ENCODE measurements around the gene SHKBP1.

The SHKBP1 gene

DNA sequence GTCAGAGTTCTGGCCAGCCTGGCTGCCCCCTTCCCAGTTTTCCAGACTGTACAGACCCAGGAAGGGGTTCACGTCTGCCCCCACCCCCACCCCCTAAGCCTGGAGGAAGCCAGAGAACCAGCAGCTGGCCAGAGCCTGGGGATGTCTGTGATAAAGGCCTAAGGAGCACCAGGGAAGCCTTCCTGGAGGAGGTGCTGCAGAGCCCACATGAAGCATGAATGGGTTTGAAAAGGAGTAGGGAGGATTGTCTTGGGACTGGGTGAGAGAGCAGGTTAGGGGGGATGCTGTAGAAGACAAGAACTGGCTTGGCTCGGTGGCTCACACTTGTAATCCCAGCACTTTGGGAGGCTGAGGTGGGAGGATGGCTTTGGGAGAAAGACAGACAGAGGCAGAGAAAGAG is 5.8 kb downstream of the SHKBP1 start:
- Histone ChIP-seq H3K4me3 (ENCODE audit: low read length) (no peak overlapping the region), H3K9me2 (replicated peaks; ENCODE audit: control insufficient read depth, low read length) (no peaks in the 10 kb centered on the region), H3K79me2 (ENCODE audit: control insufficient read depth, low read length) (peaks cover 3% of the 10 kb centered on the region), H3K4me1 (ENCODE audit: control insufficient read depth, low read length) (peaks cover 13% of the 10 kb centered on the region), H3K36me3 (ENCODE audit: control insufficient read depth, low read length) (peaks cover 40% of the 10 kb centered on the region), H3K4me2 (ENCODE audit: low read length) (no peak overlapping the region), H3K9me3 (ENCODE audit: control insufficient read depth, insufficient read depth, low read length) (no peaks in the 10 kb centered on the region), H4K20me1 (ENCODE audit: control insufficient read depth, insufficient read depth, low read depth, low read length) (no peaks in the 10 kb centered on the region), H3K27me3 (ENCODE audit: control insufficient read depth, low read length) (no peaks in the 10 kb centered on the region), H3F3A (ENCODE audit: control insufficient read depth, insufficient read depth) (no peaks in the 10 kb centered on the region), H3K27ac (ENCODE audit: low read depth, low read length) (no peak overlapping the region)
- TF ChIP-seq, protein P1, sequence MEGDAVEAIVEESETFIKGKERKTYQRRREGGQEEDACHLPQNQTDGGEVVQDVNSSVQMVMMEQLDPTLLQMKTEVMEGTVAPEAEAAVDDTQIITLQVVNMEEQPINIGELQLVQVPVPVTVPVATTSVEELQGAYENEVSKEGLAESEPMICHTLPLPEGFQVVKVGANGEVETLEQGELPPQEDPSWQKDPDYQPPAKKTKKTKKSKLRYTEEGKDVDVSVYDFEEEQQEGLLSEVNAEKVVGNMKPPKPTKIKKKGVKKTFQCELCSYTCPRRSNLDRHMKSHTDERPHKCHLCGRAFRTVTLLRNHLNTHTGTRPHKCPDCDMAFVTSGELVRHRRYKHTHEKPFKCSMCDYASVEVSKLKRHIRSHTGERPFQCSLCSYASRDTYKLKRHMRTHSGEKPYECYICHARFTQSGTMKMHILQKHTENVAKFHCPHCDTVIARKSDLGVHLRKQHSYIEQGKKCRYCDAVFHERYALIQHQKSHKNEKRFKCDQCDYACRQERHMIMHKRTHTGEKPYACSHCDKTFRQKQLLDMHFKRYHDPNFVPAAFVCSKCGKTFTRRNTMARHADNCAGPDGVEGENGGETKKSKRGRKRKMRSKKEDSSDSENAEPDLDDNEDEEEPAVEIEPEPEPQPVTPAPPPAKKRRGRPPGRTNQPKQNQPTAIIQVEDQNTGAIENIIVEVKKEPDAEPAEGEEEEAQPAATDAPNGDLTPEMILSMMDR (IDR thresholded peaks at IDR 0.05; ENCODE audit: low read depth, low read length, poor library complexity, severe bottlenecking), result no peak
- no peak for TF ChIP-seq EZH2phosphoT487 (IDR thresholded peaks at IDR 0.05; ENCODE audit: borderline replicate concordance, low read length)

DNA sequence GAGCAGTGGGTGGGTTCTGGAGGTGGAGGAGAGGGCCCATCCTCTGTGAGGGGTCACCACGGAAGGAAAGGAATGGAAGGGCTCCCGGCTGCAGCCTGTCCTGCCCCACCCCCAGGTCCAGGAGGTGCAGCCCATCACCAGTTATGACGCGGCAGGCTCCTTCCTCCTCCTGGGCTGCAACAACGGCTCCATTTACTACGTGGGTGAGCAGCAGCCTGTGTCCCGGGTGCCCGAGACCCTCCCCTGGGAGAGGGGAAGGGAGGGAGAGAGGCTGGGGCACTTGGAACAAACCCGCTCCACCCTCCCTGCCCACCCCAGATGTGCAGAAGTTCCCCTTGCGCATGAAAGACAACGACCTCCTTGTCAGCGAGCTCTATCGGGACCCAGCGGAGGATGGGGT is 6.6 kb downstream of the SHKBP1 start:
- Histone ChIP-seq H3K9me3 (ENCODE audit: control insufficient read depth, insufficient read depth, low read length) (no peaks in the 10 kb centered on the region), H3K79me2 (ENCODE audit: control insufficient read depth, low read length) (no peaks in the 10 kb centered on the region), H3F3A (ENCODE audit: control insufficient read depth, insufficient read depth) (no peaks in the 10 kb centered on the region), H3K4me3 (ENCODE audit: low read length) (no peak overlapping the region), H4K20me1 (ENCODE audit: control insufficient read depth, insufficient read depth, low read depth, low read length) (no peaks in the 10 kb centered on the region), H3K4me2 (ENCODE audit: low read length) (no peak overlapping the region), H3K27ac (ENCODE audit: low read depth, low read length) (no peak overlapping the region), H3K4me1 (ENCODE audit: control insufficient read depth, low read length) (peaks cover 5% of the 10 kb centered on the region), H3K9me2 (replicated peaks; ENCODE audit: control insufficient read depth, low read length) (no peaks in the 10 kb centered on the region), H3K27me3 (ENCODE audit: control insufficient read depth, low read length) (no peaks in the 10 kb centered on the region), H3K36me3 (ENCODE audit: control insufficient read depth, low read length) (peaks cover 35% of the 10 kb centered on the region)
- TF ChIP-seq, protein P1 (IDR thresholded peaks at IDR 0.05; ENCODE audit: low read depth, low read length, poor library complexity, severe bottlenecking), result no peak
- TF ChIP-seq EZH2phosphoT487 (IDR thresholded peaks at IDR 0.05; ENCODE audit: borderline replicate concordance, low read length), result no peak

DNA sequence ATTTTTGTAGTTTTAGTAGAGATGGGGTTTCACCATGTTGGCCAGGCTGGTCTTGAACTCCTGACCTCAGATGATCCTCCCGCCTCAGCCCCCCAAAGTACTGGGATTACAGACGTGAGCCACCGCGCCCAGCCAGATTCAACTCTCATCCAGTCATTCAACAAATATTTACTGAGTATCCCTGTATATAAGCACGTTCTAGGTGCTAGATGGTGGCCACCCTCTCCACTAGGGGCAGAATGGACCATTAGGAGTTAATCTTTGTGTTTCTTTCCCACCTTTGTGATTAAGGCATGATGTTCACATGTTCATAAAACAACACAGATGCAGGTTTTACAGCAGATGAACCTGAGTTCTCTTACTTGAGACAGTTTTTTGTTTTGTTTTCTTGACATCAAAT is 7.3 kb downstream of the SHKBP1 start:
- no peaks in the 10 kb centered on the region for H3K27me3 ChIP-seq (ENCODE audit: control insufficient read depth, low read length)
- no peaks in the 10 kb centered on the region for H3K9me3 ChIP-seq (ENCODE audit: control insufficient read depth, insufficient read depth, low read length)
- H3F3A ChIP-seq (ENCODE audit: control insufficient read depth, insufficient read depth), result no peaks in the 10 kb centered on the region
- H4K20me1 ChIP-seq (ENCODE audit: control insufficient read depth, insufficient read depth, low read depth, low read length), result no peaks in the 10 kb centered on the region
- no peaks in the 10 kb centered on the region for H3K4me1 ChIP-seq (ENCODE audit: control insufficient read depth, low read length)
- H3K9me2 ChIP-seq (replicated peaks; ENCODE audit: control insufficient read depth, low read length), result no peaks in the 10 kb centered on the region
- H3K4me3 ChIP-seq (ENCODE audit: low read length), result no peak overlapping the region
- H3K4me2 ChIP-seq (ENCODE audit: low read length), result no peak overlapping the region
- peaks cover 34% of the 10 kb centered on the region for H3K36me3 ChIP-seq (ENCODE audit: control insufficient read depth, low read length)
- no peak overlapping the region for H3K27ac ChIP-seq (ENCODE audit: low read depth, low read length)
- TF ChIP-seq, protein P1 (IDR thresholded peaks at IDR 0.05; ENCODE audit: low read depth, low read length, poor library complexity, severe bottlenecking), result peak; percentile 40
- TF ChIP-seq EZH2phosphoT487 (IDR thresholded peaks at IDR 0.05; ENCODE audit: borderline replicate concordance, low read length), result no peak
- no peaks in the 10 kb centered on the region for H3K79me2 ChIP-seq (ENCODE audit: control insufficient read depth, low read length)

Data from DOHH2 (cell line).